ENCODE data around the gene RNF31. TPM values are rescaled to one million over a fixed set of nuclear protein-coding genes. Genes with fewer than 3 reads are reported as not detected.

Gene RNF31
- total and polyA plus RNA-seq, 5 donors = 27.6 to 48.4 (median 40.6) TPM

GRCh38 chr14:24131549-24131966, 15.7 kb upstream of the RNF31 start:
- H3K4me3 ChIP-seq (ENCODE audit: low read length) = no peak overlapping the region
- intact Hi-C loops (cut with DNase I) = no loop called here
- WGBS = 49% methylated on average over 15 of the region's 15 CpGs
- ATAC-seq (peak; percentile 1 to 3), DNase-seq (no peak)
- H3K27me3 ChIP-seq (ENCODE audit: control insufficient read depth, insufficient read depth) = no peaks in the 10 kb centered on the region
- H3K4me1 ChIP-seq (ENCODE audit: control insufficient read depth, insufficient read depth, low read length) = peaks cover 6% of the 10 kb centered on the region
- peak overlapping the region; percentile 99 for H3K27ac ChIP-seq (ENCODE audit: low read length)
- H3K9me3 ChIP-seq (ENCODE audit: control insufficient read depth, low read length) = no peaks in the 10 kb centered on the region

- Histone ChIP-seq H3K4me3 (ENCODE audit: low read length) (no peak overlapping the region), H3K27ac (ENCODE audit: low read length) (peak overlapping the region; percentile 99), H3K9me3 (ENCODE audit: control insufficient read depth, low read length) (no peaks in the 10 kb centered on the region), H3K4me1 (ENCODE audit: control insufficient read depth, insufficient read depth, low read length) (peaks cover 6% of the 10 kb centered on the region), H3K27me3 (ENCODE audit: control insufficient read depth, insufficient read depth) (no peaks in the 10 kb centered on the region)
- ATAC-seq (no peak), DNase-seq (peak in 2 of 3 donors; percentile 72 to 74)
- intact Hi-C loops (cut with DNase I) = no loop called here
- 46% methylated on average over 24 of the region's 24 CpGs for WGBS
Observed at GRCh38 chr14:24132061-24132685, 15.1 kb upstream of the RNF31 start.

DNA sequence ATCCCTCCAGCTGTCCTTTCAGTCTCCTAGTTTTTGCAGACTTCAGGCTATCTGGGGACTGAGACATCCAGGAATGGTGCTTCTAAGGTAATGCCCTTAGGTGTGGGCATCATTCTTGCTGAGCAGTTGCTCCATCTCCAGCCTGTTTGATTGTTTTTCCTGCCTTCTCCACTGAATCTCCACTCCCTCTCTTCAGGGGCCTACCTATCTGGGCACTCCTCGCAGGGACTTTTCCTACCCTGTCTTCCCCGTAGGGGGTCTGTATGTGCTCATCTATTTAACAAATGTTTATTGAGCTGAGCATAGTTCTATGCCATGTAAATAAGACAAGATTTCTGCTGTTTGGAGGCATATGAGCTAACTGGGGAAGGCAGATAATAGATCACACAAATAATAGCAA, 14.3 kb upstream of the RNF31 start:
- DNase-seq (no peak), ATAC-seq (no peak)
- peaks cover 6% of the 10 kb centered on the region for H3K4me1 ChIP-seq (ENCODE audit: control insufficient read depth, insufficient read depth, low read length)
- no peak overlapping the region for H3K4me3 ChIP-seq (ENCODE audit: low read length)
- peak overlapping the region; percentile 99 for H3K27ac ChIP-seq (ENCODE audit: low read length)
- intact Hi-C loops (cut with DNase I) = no loop called here
- no peaks in the 10 kb centered on the region for H3K27me3 ChIP-seq (ENCODE audit: control insufficient read depth, insufficient read depth)
- no peaks in the 10 kb centered on the region for H3K9me3 ChIP-seq (ENCODE audit: control insufficient read depth, low read length)
- 79% methylated on average over 2 of the region's 2 CpGs for WGBS

DNA sequence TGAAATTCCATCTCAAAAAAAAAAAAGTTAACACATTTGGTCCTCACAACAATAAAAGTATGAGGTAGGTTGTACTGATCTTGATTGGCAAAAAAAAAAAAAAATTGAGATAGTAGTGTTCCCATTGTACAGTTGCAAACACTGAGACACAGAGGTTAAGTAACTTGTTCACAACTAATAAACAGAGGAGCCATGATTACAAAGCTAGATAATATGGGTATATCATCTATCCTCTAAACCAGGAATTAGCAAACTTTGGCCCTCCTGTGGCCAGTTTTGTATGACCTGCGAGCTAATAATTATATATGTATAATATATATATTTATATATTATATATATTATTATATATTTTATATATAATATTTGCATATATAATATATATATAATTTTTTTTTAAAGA, 13.6 kb upstream of the RNF31 start:
- no peaks in the 10 kb centered on the region for H3K27me3 ChIP-seq (ENCODE audit: control insufficient read depth, insufficient read depth)
- intact Hi-C loops (cut with DNase I) = no loop called here
- H3K4me1 ChIP-seq (ENCODE audit: control insufficient read depth, insufficient read depth, low read length) = peaks cover 6% of the 10 kb centered on the region
- H3K9me3 ChIP-seq (ENCODE audit: control insufficient read depth, low read length) = no peaks in the 10 kb centered on the region
- no peak overlapping the region for H3K4me3 ChIP-seq (ENCODE audit: low read length)
- WGBS = 99% methylated on average over 1 of the region's 1 CpG
- DNase-seq (no peak), ATAC-seq (no peak)
- no peak overlapping the region for H3K27ac ChIP-seq (ENCODE audit: low read length)

- ATAC-seq (no peak), DNase-seq (no peak)
- intact Hi-C loops (cut with DNase I) = no loop called here
- H3K9me3 ChIP-seq (ENCODE audit: control insufficient read depth, low read length) = no peaks in the 10 kb centered on the region
- 6% methylated on average over 9 of the region's 9 CpGs for WGBS
- peak overlapping the region; percentile 57 for H3K27ac ChIP-seq (ENCODE audit: low read length)
- H3K4me1 ChIP-seq (ENCODE audit: control insufficient read depth, insufficient read depth, low read length) = peaks cover 7% of the 10 kb centered on the region
- H3K27me3 ChIP-seq (ENCODE audit: control insufficient read depth, insufficient read depth) = no peaks in the 10 kb centered on the region
- H3K4me3 ChIP-seq (ENCODE audit: low read length) = peak overlapping the region; percentile 39
Observed at GRCh38 chr14:24135584-24135833, 11.8 kb upstream of the RNF31 start.

DNA sequence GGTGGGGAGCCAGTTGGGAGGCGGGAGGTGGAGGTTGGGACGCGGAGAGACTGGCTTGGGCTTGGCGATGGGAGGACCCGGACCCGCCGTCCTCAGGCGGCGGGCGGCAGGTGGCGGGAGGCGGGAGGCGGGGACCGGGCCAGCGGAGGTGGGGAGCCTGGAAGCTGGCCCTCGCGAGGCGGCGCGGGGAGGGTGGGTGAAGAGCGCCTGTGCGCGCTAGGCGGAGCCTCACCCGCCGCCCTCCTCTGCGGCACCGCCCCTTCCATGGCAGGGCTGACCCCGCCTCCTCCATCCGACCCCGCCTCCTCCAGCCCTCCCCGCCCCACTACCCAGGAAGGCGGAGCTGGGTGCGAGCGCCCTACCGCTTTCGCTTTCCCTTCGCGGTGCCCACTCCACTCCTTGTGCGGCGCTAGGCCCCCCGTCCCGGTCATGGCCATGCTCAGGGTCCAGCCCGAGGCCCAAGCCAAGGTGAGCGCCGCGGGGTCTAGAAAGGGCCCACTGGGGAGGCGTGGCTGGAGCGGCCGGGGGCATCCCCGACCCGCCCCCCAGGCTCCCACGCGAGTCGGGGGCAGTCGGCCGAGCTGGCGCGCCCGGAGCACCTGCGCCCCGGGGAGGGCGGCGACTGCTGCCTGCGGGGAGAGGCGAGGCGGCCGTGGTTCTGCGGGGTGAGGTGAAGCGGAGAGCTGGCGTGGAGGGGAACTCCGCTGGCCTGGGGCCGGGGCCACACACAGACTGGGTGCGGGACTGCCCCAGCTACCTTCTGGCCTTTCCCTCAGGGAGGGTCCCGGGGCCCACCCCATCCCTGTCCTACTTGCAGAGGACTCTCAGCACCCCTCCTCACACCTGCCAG, 11.2 kb upstream of the RNF31 start, which contains the start of gene PSME1:
PSME1 (plus strand) TSS at position 361 of the 850 bp plus-strand sequence; CDS start at position 430, 69 bp downstream.
- under 1% methylated on average over 74 of the region's 75 CpGs for WGBS
- intact Hi-C loops (cut with DNase I) = no loop called here
- DNase-seq = peak; percentile 94 to 98 (median 98)
- H3K27me3 ChIP-seq (ENCODE audit: control insufficient read depth, insufficient read depth) = no peaks in the 10 kb centered on the region
- H3K27ac ChIP-seq (ENCODE audit: low read length) = peak within 1 kb of the TSS; percentile 65
- peak; percentile 95 to 97 for ATAC-seq
- H3K9me3 ChIP-seq (ENCODE audit: control insufficient read depth, low read length) = no peaks in the 10 kb centered on the region
- H3K4me1 ChIP-seq (ENCODE audit: control insufficient read depth, insufficient read depth, low read length) = peaks cover 2% of the 10 kb centered on the region
- peak within 1 kb of the TSS; percentile 67 for H3K4me3 ChIP-seq (ENCODE audit: low read length)

DNA sequence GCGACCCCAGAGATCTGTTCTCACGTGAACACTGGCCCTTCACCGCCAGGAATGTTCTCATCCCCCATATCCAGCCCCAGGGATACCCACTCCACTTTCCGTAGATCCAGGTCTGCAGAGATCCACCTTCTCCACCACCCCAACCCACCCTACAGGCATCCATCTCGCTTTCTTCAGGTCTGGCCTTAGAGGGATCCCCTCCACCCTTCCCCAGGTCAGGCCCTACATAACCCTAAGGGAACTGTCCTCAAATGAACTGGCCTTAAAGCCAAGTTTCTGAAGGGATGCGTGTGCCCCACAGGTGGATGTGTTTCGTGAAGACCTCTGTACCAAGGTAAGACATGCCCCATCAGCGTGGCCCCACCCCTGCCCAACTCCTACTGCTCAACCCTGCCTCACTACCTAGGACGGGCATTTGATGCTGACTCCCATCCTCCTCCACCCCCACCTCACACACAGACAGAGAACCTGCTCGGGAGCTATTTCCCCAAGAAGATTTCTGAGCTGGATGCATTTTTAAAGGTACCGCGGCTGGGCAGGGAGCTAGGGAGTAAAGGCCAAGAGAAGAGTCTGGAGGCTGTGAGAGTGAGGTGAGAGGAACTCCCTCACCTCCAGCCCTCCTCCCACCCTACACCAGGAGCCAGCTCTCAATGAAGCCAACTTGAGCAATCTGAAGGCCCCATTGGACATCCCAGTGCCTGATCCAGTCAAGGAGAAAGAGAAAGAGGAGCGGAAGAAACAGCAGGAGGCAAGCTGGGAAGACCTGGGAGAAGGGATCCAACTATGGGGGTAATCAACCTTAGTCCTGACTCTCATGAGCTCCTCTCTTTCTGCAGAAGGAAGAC, 10.4 kb upstream of the RNF31 start:
- no peaks in the 10 kb centered on the region for H3K27me3 ChIP-seq (ENCODE audit: control insufficient read depth, insufficient read depth)
- peak overlapping the region; percentile 65 for H3K27ac ChIP-seq (ENCODE audit: low read length)
- H3K4me3 ChIP-seq (ENCODE audit: low read length) = peak overlapping the region; percentile 67
- no peak for DNase-seq
- peaks cover 2% of the 10 kb centered on the region for H3K4me1 ChIP-seq (ENCODE audit: control insufficient read depth, insufficient read depth, low read length)
- no peaks in the 10 kb centered on the region for H3K9me3 ChIP-seq (ENCODE audit: control insufficient read depth, low read length)
- 40% methylated on average over 13 of the region's 13 CpGs for WGBS
- no peak for ATAC-seq
- intact Hi-C loops (cut with DNase I) = no loop called here

DNA sequence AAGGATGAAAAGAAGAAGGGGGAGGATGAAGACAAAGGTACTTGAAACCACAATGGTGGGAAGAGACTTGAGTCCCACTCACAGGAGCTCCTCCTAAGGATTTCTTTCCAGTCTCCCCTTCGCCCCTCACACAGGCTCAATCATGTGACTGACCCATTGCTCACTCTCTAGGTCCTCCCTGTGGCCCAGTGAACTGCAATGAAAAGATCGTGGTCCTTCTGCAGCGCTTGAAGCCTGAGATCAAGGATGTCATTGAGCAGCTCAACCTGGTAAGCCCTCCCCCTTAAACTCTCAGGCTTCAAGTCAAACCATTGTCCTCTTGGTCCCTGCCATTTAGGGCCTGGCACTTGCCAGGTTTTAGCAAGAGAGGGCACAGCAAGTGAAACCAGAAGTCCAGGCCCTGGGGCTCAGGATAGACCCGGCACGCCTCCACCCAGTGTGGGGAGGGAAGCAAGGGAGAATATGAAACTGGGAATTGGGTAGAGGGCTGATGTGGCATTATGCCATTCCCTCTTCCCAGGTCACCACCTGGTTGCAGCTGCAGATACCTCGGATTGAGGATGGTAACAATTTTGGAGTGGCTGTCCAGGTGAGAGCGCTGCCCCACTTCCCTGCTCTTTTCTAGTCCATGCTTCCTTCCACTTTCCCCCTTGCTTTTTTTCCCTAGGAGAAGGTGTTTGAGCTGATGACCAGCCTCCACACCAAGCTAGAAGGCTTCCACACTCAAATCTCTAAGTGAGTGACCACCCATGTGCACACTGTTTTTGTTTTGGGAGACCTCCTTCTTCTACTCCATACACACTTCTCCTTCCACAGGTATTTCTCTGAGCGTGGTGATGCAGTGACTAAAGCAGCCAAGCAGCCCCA, 9.5 kb upstream of the RNF31 start:
- intact Hi-C loops (cut with DNase I) = no loop called here
- Histone ChIP-seq H3K27me3 (ENCODE audit: control insufficient read depth, insufficient read depth) (no peaks in the 10 kb centered on the region), H3K27ac (ENCODE audit: low read length) (no peak overlapping the region), H3K4me3 (ENCODE audit: low read length) (no peak overlapping the region), H3K9me3 (ENCODE audit: control insufficient read depth, low read length) (no peaks in the 10 kb centered on the region), H3K4me1 (ENCODE audit: control insufficient read depth, insufficient read depth, low read length) (peaks cover 2% of the 10 kb centered on the region)
- DNase-seq (no peak), ATAC-seq (no peak)
- 90% methylated on average over 8 of the region's 8 CpGs for WGBS

DNA sequence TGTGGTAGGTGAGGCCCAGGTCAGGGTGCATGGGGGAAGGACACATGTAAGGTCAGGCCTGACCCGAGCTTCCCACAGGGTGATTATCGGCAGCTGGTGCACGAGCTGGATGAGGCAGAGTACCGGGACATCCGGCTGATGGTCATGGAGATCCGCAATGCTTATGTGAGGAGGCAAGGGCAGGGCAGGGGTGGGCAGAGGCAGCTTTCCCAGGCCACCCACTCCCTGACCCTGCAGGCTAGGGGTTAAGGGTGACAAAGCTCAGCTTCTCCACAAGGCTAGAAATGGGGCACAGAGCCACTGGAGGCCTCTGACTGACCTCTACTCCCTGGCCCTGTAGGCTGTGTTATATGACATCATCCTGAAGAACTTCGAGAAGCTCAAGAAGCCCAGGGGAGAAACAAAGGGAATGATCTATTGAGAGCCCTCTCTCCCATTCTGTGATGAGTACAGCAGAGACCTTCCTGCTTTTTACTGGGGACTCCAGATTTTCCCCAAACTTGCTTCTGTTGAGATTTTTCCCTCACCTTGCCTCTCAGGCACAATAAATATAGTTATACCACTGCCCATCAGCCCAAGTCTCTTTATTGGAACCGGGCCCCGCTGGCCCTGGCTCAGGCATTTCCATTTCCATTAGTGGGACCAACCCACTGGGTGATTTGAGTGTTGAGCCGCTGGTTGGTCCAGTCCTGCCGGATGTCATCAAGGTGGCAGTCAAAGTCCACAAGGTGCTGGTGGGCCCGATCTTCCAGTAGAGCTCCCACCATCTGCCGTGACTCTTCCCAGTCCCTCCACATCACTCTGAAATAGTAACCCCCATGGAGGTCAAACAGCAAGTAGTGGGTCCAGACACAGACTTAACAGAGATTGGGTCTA, 8.7 kb upstream of the RNF31 start:
- Histone ChIP-seq H3K27me3 (ENCODE audit: control insufficient read depth, insufficient read depth) (no peaks in the 10 kb centered on the region), H3K27ac (ENCODE audit: low read length) (no peak overlapping the region), H3K9me3 (ENCODE audit: control insufficient read depth, low read length) (no peaks in the 10 kb centered on the region), H3K4me3 (ENCODE audit: low read length) (no peak overlapping the region), H3K4me1 (ENCODE audit: control insufficient read depth, insufficient read depth, low read length) (peaks cover 2% of the 10 kb centered on the region)
- 80% methylated on average over 13 of the region's 13 CpGs for WGBS
- intact Hi-C loops (cut with DNase I) = no loop called here
- ATAC-seq = no peak
- DNase-seq = no peak
